B cell (primary cell): ENCODE measurements around the gene EXOC6. TPM values are rescaled to one million over a fixed set of nuclear protein-coding genes. Genes with fewer than 3 reads are reported as not detected.

Source experiments
- ATAC-seq: fragments of 200-7000 bp; cut with Tn5 transposase; one replicate; pipeline ENCODE4 v1.10.0; 2021; ENCODE audit warnings: low read depth, mild to moderate bottlenecking, moderate number of reproducible peaks, moderate library complexity
- CTCF ChIA-PET: fragments of 350-600 bp; sonication (Branson Sonifier 250); formaldehyde crosslinking; loops from one replicate; lab custom pipeline; 2021; ENCODE audit warnings: antibody characterized with exemption, inconsistent platforms; lab: Charles Lee
- POLR2A ChIA-PET: fragments of 350-600 bp; sonication (Branson Sonifier 250); formaldehyde crosslinking; loops from one replicate; lab custom pipeline; 2021; ENCODE audit warnings: antibody characterized with exemption; lab: Charles Lee
- DNase-seq: peaks from one replicate; pipeline ENCODE4 v3.0.0; 2013
- H2AFZ ChIP-seq: 2 replicates; pipeline ENCODE4 v1.6.1; 2012; ENCODE audit warnings: mild to moderate bottlenecking, low read depth, low read length; ENCODE audit not compliant: insufficient read depth, poor library complexity, severe bottlenecking
- H3K27ac ChIP-seq, 2 donors: 1 replicate in 1 of 2; 2 replicates in 1 of 2; pipeline ENCODE4 v1.5.1; 2012 to 2013; ENCODE audit warnings: low read length in 2 of 2, mild to moderate bottlenecking in 2 of 2, moderate library complexity in 1 of 2
- H3K27me3 ChIP-seq, 4 experiments: fragments of 200-600 bp in 1 of 4; sonication (generic) in 1 of 4; replicated peaks in 1 of 4; 1 replicate in 2 of 4; 2 replicates in 2 of 4; pipeline versions ENCODE4 v1.6.1 to v1.7.0; 2013 to 2016; ENCODE audit warnings: low read length in 3 of 4, mild to moderate bottlenecking in 2 of 4, mixed read lengths in 1 of 4, moderate library complexity in 1 of 4; ENCODE audit not compliant: insufficient read depth in 4 of 4, control insufficient read depth in 3 of 4; ENCODE audit errors: control extremely low read depth in 1 of 4
- H3K36me3 ChIP-seq, 2 experiments: replicated peaks in 1 of 2; 1 replicate in 1 of 2; 2 replicates in 1 of 2; pipeline versions ENCODE4 v1.6.1 to v1.7.1; 2013; ENCODE audit warnings: low read length in 1 of 2; ENCODE audit not compliant: insufficient read depth in 2 of 2, control insufficient read depth in 1 of 2; ENCODE audit errors: control extremely low read depth in 1 of 2, extremely low read depth in 1 of 2
- H3K4me1 ChIP-seq, 2 donors: fragments of 200-600 bp in 1 of 2; sonication (generic) in 1 of 2; 1 replicate in 1 of 2; 2 replicates in 1 of 2; pipeline versions ENCODE4 v1.5.1 to v1.6.1; 2013 to 2017; ENCODE audit warnings: low read length in 2 of 2; ENCODE audit not compliant: control insufficient read depth in 2 of 2, insufficient read depth in 2 of 2
- H3K4me2 ChIP-seq: replicated peaks from 2 replicates; pipeline ENCODE3; 2012; ENCODE audit warnings: mild to moderate bottlenecking, low read depth, low read length; ENCODE audit not compliant: poor library complexity, severe bottlenecking
- H3K4me3 ChIP-seq, 5 experiments: fragments of 200-600 bp in 1 of 5; sonication (generic) in 1 of 5; 1 replicate in 3 of 5; 2 replicates in 2 of 5; pipeline versions ENCODE4 v1.5.1 to v1.7.0; 2011 to 2016; ENCODE audit warnings: low read length in 4 of 5, mild to moderate bottlenecking in 4 of 5, low read depth in 2 of 5, control low read depth in 1 of 5, moderate library complexity in 1 of 5; ENCODE audit not compliant: insufficient read depth in 1 of 5; ENCODE audit errors: control extremely low read depth in 1 of 5, extremely low read depth in 1 of 5
- H3K79me2 ChIP-seq: fragments of 200-600 bp; sonication (generic); one replicate; pipeline ENCODE4 v1.6.0; 2016; ENCODE audit warnings: low read length; ENCODE audit not compliant: control insufficient read depth, insufficient read depth
- H3K9ac ChIP-seq: fragments of 200-600 bp; sonication (generic); 2 replicates; pipeline ENCODE4 v1.6.1; 2017; ENCODE audit warnings: mild to moderate bottlenecking, low read length, moderate library complexity
- H3K9me3 ChIP-seq, 3 donors: one replicate each; pipeline versions ENCODE4 v1.6.1 to v1.7.1; 2013; ENCODE audit warnings: low read length in 2 of 3; ENCODE audit not compliant: control insufficient read depth in 2 of 3, insufficient read depth in 1 of 3; ENCODE audit errors: control extremely low read depth in 1 of 3
- H4K20me1 ChIP-seq: 2 replicates; pipeline ENCODE4 v1.6.0; 2012; ENCODE audit warnings: mild to moderate bottlenecking, low read length; ENCODE audit not compliant: insufficient read depth, control insufficient read depth, poor library complexity, severe bottlenecking
- H3K27ac Mint-ChIP-seq: one replicate; pipeline ENCODE4 v1.8.0; 2021; ENCODE audit warnings: mixed read lengths
- H3K27me3 Mint-ChIP-seq: one replicate; pipeline ENCODE4 v1.8.0; 2021; ENCODE audit warnings: mixed read lengths
- H3K4me1 Mint-ChIP-seq: one replicate; pipeline ENCODE4 v1.8.0; 2021; ENCODE audit warnings: mixed read lengths
- H3K4me3 Mint-ChIP-seq: one replicate; pipeline ENCODE4 v1.8.0; 2021; ENCODE audit warnings: mixed read lengths
- H3K9me3 Mint-ChIP-seq: one replicate; pipeline ENCODE4 v1.8.0; 2022; ENCODE audit warnings: mixed read lengths; ENCODE audit not compliant: insufficient read depth
- CTCF ChIP-seq: fragments of 200-600 bp; IDR thresholded peaks from one replicate; pipeline ENCODE4 v1.8.0; 2022; ENCODE audit warnings: antibody characterized with exemption, mild to moderate bottlenecking
- EZH2 ChIP-seq: IDR thresholded peaks from 2 replicates; pipeline ENCODE4 v1.6.1; 2012; ENCODE audit warnings: borderline replicate concordance, low read depth, mild to moderate bottlenecking, moderate library complexity, low read length; ENCODE audit not compliant: insufficient read depth, poor library complexity, severe bottlenecking
- WGBS: methylation state at CpG from one replicate; pipeline ENCODE4 v1.1.5; 2013; ENCODE audit warnings: missing lambda C conversion rate; ENCODE audit not compliant: insufficient coverage; 5-methylcytosine and 5-hydroxymethylcytosine counted together
- intact Hi-C: fragments of 100-400 bp; cut with micrococcal nuclease; formaldehyde crosslinking; loops from one replicate; pipeline ENCODE4 v1.10.0; 2022
- polyA plus RNA-seq: library from polyadenylated mRNA; depleted of rRNA; stranded (reverse); fragments of >200 nt; gene quantifications from 2 replicates; pipeline ENCODE4 v1.2.3, GENCODE V29; 2012
- total RNA-seq, 2 donors: library from RNA; stranded (reverse); fragments of 120-200 nt in 1 of 2; gene quantifications; 1 replicate in 1 of 2; 2 replicates in 1 of 2; pipeline versions ENCODE4 v1.2.3 to v1.2.4, GENCODE V29; 2013 to 2022

EXOC6 gene
- total and polyA plus RNA-seq, 2 donors (not counting 1 experiment from before 2014, with no cell fraction given): 7.9 to 22.6 TPM

GRCh38 chr10:93030409-93030808 is 182.1 kb downstream of the EXOC6 start:
- no peak overlapping the region for H3K4me2 ChIP-seq
- Mint-ChIP-seq H3K9me3 (peaks cover 4% of the 10 kb centered on the region), H3K27me3 (no peaks in the 10 kb centered on the region), H3K4me1 (no peaks in the 10 kb centered on the region), H3K4me3 (no peak overlapping the region), H3K27ac (no peak overlapping the region)
- no peak overlapping the region for H3K4me3 ChIP-seq
- H3K4me1 ChIP-seq: no peaks in the 10 kb centered on the region
- H2AFZ ChIP-seq: no peak overlapping the region
- no peaks in the 10 kb centered on the region for H3K79me2 ChIP-seq
- H3K27me3 ChIP-seq: no peaks in the 10 kb centered on the region
- DNase-seq (no peak), ATAC-seq (no peak)
- no peaks in the 10 kb centered on the region for H4K20me1 ChIP-seq
- H3K9ac ChIP-seq: no peak overlapping the region
- peaks cover 2 to 7% of the 10 kb centered on the region in 2 experiments for H3K36me3 ChIP-seq
- H3K9me3 ChIP-seq: no peaks in the 10 kb centered on the region
- H3K27ac ChIP-seq: no peak overlapping the region
- CTCF ChIA-PET: interaction anchor here (1.3 kb wide), 1 partner anchor 25 kb away, joined by 3 read pairs; no protein-coding TSS in a partner anchor
- no peak for TF ChIP-seq EZH2
- no peak for TF ChIP-seq CTCF
- POLR2A ChIA-PET: no interaction called here
- intact Hi-C loops: no loop called here

DNA sequence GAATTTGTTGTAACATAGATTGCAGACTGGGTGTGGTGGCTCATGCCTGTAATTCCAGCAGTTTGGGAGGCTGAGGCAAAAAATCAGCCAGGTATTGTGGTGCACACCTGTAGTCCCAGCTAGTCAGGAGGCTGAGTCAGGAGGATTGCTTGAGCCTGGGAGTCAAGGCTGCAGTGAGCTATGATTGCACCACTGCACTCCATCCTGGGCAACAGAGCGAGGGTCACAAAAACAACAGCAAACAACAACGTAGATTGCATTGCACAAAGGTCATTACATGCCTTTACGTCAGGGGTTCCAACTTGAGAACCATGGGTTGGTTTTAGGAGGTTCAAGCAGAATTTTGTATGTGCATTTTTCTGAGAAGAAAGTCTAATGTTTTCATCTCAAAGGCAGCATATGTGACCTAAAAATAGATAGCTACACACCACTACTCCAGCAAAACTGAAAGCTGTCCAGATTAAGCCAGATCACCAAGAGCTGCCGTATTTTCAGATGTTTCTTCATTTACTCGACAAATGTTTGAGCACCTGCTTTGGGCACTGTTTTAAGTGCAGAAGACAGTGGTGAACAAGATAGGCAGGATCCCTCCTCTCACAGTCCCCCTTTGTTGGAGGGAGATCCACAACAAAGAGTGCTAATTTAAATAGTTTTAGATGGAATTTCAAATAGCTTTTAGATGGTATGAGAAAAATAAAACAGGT is 183.9 kb downstream of the EXOC6 start:
- Mint-ChIP-seq H3K27me3 (no peaks in the 10 kb centered on the region), H3K4me3 (no peak overlapping the region), H3K9me3 (peaks cover under 1% of the 10 kb centered on the region), H3K27ac (no peak overlapping the region), H3K4me1 (no peaks in the 10 kb centered on the region)
- Histone ChIP-seq H3K9me3 (no peaks in the 10 kb centered on the region), H4K20me1 (no peaks in the 10 kb centered on the region), H3K4me2 (no peak overlapping the region), H3K27ac (no peak overlapping the region), H3K36me3 (peaks cover 0 to 2% of the 10 kb centered on the region in 2 experiments), H3K27me3 (no peaks in the 10 kb centered on the region), H3K4me1 (no peaks in the 10 kb centered on the region), H3K9ac (no peak overlapping the region), H3K79me2 (no peaks in the 10 kb centered on the region), H2AFZ (no peak overlapping the region), H3K4me3 (no peak overlapping the region)
- ATAC-seq (no peak), DNase-seq (no peak)
- ChIA-PET CTCF (no interaction called here), POLR2A (no interaction called here)
- 100% methylated on average over 2 of the region's 5 CpGs for WGBS
- intact Hi-C loops: no loop called here
- TF ChIP-seq CTCF: no peak
- TF ChIP-seq EZH2: no peak
